ENCODE data around the gene NEURL1.

- TF ChIP-seq, protein P1, sequence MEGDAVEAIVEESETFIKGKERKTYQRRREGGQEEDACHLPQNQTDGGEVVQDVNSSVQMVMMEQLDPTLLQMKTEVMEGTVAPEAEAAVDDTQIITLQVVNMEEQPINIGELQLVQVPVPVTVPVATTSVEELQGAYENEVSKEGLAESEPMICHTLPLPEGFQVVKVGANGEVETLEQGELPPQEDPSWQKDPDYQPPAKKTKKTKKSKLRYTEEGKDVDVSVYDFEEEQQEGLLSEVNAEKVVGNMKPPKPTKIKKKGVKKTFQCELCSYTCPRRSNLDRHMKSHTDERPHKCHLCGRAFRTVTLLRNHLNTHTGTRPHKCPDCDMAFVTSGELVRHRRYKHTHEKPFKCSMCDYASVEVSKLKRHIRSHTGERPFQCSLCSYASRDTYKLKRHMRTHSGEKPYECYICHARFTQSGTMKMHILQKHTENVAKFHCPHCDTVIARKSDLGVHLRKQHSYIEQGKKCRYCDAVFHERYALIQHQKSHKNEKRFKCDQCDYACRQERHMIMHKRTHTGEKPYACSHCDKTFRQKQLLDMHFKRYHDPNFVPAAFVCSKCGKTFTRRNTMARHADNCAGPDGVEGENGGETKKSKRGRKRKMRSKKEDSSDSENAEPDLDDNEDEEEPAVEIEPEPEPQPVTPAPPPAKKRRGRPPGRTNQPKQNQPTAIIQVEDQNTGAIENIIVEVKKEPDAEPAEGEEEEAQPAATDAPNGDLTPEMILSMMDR (IDR thresholded peaks at IDR 0.05) = no peak
- no peak for TF ChIP-seq POLR2A (IDR thresholded peaks at IDR 0.05)
These were observed 6.4 kb downstream of the NEURL1 start for GRCh38 chr10:103499881-103500280.

All from esophagus squamous epithelium (tissue), 4 donors.